ENCODE results near the gene TRAPPC14. TPM values are rescaled to one million over a fixed set of nuclear protein-coding genes. Genes with fewer than 3 reads are reported as not detected.

Gene TRAPPC14
- total and polyA plus RNA-seq, 2 of the 13 experiments (the other 11 are each of a cell fraction or from before 2014, with no cell fraction given), result 4.7 to 9.6 TPM

DNA sequence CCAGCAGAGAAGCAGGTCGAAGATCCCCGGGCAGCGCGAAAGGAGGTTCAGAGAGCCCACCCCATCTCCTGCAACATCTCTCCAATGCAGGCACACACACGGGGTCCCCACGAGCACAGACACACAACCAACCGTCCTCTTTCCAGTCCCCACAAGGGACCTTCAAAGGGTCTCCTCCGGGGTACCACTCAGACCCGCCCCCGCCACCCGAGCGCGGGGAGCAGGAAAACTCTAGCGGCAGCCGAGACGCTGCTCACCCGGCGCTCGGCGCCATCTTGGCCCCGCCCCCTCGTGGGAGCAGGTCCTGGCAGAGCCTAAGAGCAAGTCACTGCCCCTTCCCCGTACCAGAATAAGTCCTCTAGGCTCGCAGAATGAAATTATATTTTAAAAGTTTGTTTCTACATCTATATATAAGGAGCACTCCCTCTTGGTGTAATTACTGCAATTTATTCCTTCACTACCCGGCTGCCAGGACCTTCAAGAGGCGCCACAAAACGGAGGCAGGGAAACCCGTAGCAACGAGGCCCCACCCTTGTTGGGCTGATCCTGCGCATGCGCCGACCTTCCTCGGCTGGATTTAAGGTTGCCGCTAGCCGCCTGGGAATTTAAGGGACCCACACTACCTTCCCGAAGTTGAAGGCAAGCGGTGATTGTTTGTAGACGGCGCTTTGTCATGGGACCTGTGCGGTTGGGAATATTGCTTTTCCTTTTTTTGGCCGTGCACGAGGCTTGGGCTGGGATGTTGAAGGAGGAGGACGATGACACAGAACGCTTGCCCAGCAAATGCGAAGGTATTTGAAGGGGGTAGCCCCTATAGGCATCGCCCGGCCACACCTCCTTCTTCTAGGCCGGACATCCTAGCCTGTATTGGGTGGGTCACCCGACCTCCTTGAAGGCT is 39.2 kb downstream of the TRAPPC14 start, which contains the start of the genes CNPY4 and TAF6 (continued):
- TF ChIP-seq ZNF34 (CRISPR knock-in tag; IDR thresholded peaks at IDR 0.05; ENCODE audit: borderline replicate concordance) (no peak), POLR2AphosphoS5 (IDR thresholded peaks at IDR 0.05; ENCODE audit: low read depth, low read length) (peak; percentile 72), IKZF1 (IDR thresholded peaks at IDR 0.05) (no peak), KDM5B (CRISPR knock-in tag; IDR thresholded peaks at IDR 0.05; ENCODE audit: borderline replicate concordance) (no peak; the same call in 1 of the 2 replicates), ZNF839 (CRISPR knock-in tag; IDR thresholded peaks at IDR 0.05; ENCODE audit: borderline replicate concordance) (no peak), GLI4 (CRISPR knock-in tag; IDR thresholded peaks at IDR 0.05; ENCODE audit: borderline replicate concordance) (no peak; the same call in 1 of the 2 replicates), SP5 (CRISPR knock-in tag; IDR thresholded peaks at IDR 0.05; ENCODE audit: borderline replicate concordance, low read depth) (peak; percentile 42; the same call in 1 of the 2 replicates), GATAD1 (CRISPR knock-in tag; IDR thresholded peaks at IDR 0.05) (peak; percentile 85), ZNF747 (CRISPR knock-in tag; IDR thresholded peaks at IDR 0.05; ENCODE audit: borderline replicate concordance) (no peak; the same call in 1 of the 2 replicates), IRF2 (CRISPR knock-in tag; IDR thresholded peaks at IDR 0.05) (peak; percentile 31), ZNF883 (CRISPR knock-in tag; IDR thresholded peaks at IDR 0.05; ENCODE audit: not compliant biosample characterization) (no peak), HNRNPUL1 (IDR thresholded peaks at IDR 0.05; ENCODE audit: low read depth, low read length) (no peak)
- TF ChIP-seq, protein P1, sequence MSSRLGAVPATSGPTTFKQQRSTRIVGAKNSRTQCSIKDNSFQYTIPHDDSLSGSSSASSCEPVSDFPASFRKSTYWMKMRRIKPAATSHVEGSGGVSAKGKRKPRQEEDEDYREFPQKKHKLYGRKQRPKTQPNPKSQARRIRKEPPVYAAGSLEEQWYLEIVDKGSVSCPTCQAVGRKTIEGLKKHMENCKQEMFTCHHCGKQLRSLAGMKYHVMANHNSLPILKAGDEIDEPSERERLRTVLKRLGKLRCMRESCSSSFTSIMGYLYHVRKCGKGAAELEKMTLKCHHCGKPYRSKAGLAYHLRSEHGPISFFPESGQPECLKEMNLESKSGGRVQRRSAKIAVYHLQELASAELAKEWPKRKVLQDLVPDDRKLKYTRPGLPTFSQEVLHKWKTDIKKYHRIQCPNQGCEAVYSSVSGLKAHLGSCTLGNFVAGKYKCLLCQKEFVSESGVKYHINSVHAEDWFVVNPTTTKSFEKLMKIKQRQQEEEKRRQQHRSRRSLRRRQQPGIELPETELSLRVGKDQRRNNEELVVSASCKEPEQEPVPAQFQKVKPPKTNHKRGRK (CRISPR knock-in tag; IDR thresholded peaks at IDR 0.05), result no peak
- TF ChIP-seq, protein P2, sequence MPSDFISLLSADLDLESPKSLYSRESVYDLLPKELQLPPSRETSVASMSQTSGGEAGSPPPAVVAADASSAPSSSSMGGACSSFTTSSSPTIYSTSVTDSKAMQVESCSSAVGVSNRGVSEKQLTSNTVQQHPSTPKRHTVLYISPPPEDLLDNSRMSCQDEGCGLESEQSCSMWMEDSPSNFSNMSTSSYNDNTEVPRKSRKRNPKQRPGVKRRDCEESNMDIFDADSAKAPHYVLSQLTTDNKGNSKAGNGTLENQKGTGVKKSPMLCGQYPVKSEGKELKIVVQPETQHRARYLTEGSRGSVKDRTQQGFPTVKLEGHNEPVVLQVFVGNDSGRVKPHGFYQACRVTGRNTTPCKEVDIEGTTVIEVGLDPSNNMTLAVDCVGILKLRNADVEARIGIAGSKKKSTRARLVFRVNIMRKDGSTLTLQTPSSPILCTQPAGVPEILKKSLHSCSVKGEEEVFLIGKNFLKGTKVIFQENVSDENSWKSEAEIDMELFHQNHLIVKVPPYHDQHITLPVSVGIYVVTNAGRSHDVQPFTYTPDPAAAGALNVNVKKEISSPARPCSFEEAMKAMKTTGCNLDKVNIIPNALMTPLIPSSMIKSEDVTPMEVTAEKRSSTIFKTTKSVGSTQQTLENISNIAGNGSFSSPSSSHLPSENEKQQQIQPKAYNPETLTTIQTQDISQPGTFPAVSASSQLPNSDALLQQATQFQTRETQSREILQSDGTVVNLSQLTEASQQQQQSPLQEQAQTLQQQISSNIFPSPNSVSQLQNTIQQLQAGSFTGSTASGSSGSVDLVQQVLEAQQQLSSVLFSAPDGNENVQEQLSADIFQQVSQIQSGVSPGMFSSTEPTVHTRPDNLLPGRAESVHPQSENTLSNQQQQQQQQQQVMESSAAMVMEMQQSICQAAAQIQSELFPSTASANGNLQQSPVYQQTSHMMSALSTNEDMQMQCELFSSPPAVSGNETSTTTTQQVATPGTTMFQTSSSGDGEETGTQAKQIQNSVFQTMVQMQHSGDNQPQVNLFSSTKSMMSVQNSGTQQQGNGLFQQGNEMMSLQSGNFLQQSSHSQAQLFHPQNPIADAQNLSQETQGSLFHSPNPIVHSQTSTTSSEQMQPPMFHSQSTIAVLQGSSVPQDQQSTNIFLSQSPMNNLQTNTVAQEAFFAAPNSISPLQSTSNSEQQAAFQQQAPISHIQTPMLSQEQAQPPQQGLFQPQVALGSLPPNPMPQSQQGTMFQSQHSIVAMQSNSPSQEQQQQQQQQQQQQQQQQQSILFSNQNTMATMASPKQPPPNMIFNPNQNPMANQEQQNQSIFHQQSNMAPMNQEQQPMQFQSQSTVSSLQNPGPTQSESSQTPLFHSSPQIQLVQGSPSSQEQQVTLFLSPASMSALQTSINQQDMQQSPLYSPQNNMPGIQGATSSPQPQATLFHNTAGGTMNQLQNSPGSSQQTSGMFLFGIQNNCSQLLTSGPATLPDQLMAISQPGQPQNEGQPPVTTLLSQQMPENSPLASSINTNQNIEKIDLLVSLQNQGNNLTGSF (CRISPR knock-in tag; IDR thresholded peaks at IDR 0.05), result peak; percentile 47; the same call in 1 of the 2 replicates
- TF ChIP-seq, protein P3, sequence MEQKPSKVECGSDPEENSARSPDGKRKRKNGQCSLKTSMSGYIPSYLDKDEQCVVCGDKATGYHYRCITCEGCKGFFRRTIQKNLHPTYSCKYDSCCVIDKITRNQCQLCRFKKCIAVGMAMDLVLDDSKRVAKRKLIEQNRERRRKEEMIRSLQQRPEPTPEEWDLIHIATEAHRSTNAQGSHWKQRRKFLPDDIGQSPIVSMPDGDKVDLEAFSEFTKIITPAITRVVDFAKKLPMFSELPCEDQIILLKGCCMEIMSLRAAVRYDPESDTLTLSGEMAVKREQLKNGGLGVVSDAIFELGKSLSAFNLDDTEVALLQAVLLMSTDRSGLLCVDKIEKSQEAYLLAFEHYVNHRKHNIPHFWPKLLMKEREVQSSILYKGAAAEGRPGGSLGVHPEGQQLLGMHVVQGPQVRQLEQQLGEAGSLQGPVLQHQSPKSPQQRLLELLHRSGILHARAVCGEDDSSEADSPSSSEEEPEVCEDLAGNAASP (CRISPR knock-in tag; IDR thresholded peaks at IDR 0.05; ENCODE audit: borderline replicate concordance), result 0 out of 2 replicates have a peak, but pooled peaks have one; percentile 13
- TF ChIP-seq, protein P4, sequence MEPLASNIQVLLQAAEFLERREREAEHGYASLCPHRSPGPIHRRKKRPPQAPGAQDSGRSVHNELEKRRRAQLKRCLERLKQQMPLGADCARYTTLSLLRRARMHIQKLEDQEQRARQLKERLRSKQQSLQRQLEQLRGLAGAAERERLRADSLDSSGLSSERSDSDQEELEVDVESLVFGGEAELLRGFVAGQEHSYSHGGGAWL (CRISPR knock-in tag; IDR thresholded peaks at IDR 0.05), result peak; percentile 80; the same call in 1 of the 2 replicates
- TF ChIP-seq, protein P5, sequence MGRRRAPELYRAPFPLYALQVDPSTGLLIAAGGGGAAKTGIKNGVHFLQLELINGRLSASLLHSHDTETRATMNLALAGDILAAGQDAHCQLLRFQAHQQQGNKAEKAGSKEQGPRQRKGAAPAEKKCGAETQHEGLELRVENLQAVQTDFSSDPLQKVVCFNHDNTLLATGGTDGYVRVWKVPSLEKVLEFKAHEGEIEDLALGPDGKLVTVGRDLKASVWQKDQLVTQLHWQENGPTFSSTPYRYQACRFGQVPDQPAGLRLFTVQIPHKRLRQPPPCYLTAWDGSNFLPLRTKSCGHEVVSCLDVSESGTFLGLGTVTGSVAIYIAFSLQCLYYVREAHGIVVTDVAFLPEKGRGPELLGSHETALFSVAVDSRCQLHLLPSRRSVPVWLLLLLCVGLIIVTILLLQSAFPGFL (CRISPR knock-in tag; IDR thresholded peaks at IDR 0.05), result no peak
- TF ChIP-seq, protein P6, sequence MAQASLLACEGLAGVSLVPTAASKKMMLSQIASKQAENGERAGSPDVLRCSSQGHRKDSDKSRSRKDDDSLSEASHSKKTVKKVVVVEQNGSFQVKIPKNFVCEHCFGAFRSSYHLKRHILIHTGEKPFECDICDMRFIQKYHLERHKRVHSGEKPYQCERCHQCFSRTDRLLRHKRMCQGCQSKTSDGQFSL (CRISPR knock-in tag; IDR thresholded peaks at IDR 0.05), result peak; percentile 56; the same call in 1 of the 2 replicates

All from HepG2 (cell line).